ENCODE results near the gene RNPEPL1.

Gene RNPEPL1

GRCh38 chr2:240525802-240526201, 42.5 kb upstream of the RNPEPL1 start:
- intact Hi-C loops (cut with DNase I; ENCODE audit: low total_unique reads) = loop anchor here (10.0 kb wide), 1 partner anchor 179 kb away; no protein-coding TSS in a partner anchor
- Histone ChIP-seq H3K9me3 (peaks cover 0 to under 1% (median 0%) of the 10 kb centered on the region in 3 donors), H3K4me3 (no peak overlapping the region), H3K27ac (no peak overlapping the region), H3K4me1 (no peaks in the 10 kb centered on the region), H3K27me3 (peaks cover 0 to 3% of the 10 kb centered on the region in 2 donors), H3K36me3 (peaks cover 41 to 63% (median 51%) of the 10 kb centered on the region in 3 donors)
- no peak for TF ChIP-seq CTCF (IDR thresholded peaks at IDR 0.05)
- no peak for DNase-seq

GRCh38 chr2:240526521-240526920, 41.8 kb upstream of the RNPEPL1 start:
- Histone ChIP-seq H3K4me3 (no peak overlapping the region), H3K27me3 (no peaks in the 10 kb centered on the region), H3K27ac (no peak overlapping the region), H3K36me3 (peaks cover 41 to 68% (median 55%) of the 10 kb centered on the region in 3 donors), H3K9me3 (peaks cover 0 to 8% (median 0%) of the 10 kb centered on the region in 3 donors), H3K4me1 (no peaks in the 10 kb centered on the region)
- intact Hi-C loops (cut with DNase I; ENCODE audit: low total_unique reads) = loop anchor here (10.0 kb wide), 1 partner anchor 178 kb away; no protein-coding TSS in a partner anchor
- TF ChIP-seq CTCF (IDR thresholded peaks at IDR 0.05) = no peak
- no peak for DNase-seq

- no peak for TF ChIP-seq CTCF (IDR thresholded peaks at IDR 0.05)
- Histone ChIP-seq H3K27ac (no peak overlapping the region), H3K9me3 (peaks cover 0 to 15% (median 3%) of the 10 kb centered on the region in 3 donors), H3K36me3 (peaks cover 45 to 70% (median 54%) of the 10 kb centered on the region in 3 donors), H3K4me1 (no peaks in the 10 kb centered on the region), H3K27me3 (no peaks in the 10 kb centered on the region), H3K4me3 (no peak overlapping the region)
- no peak for DNase-seq
- intact Hi-C loops (cut with DNase I; ENCODE audit: low total_unique reads) = loop anchor here (10.0 kb wide), 1 partner anchor 178 kb away; no protein-coding TSS in a partner anchor
Observed at GRCh38 chr2:240527153-240527750, 41.0 kb upstream of the RNPEPL1 start.

GRCh38 chr2:240528406-240529040, 39.8 kb upstream of the RNPEPL1 start:
- TF ChIP-seq CTCF (IDR thresholded peaks at IDR 0.05) = no peak
- DNase-seq = no peak

GRCh38 chr2:240529344-240529999, 38.8 kb upstream of the RNPEPL1 start:
- H3K9me3 ChIP-seq = peaks cover 0 to 23% (median 4%) of the 10 kb centered on the region in 3 donors
- H3K27ac ChIP-seq = no peak overlapping the region
- peaks cover 36 to 51% (median 43%) of the 10 kb centered on the region in 3 donors for H3K36me3 ChIP-seq
- H3K4me3 ChIP-seq = no peak overlapping the region
- no peaks in the 10 kb centered on the region for H3K27me3 ChIP-seq
- no peaks in the 10 kb centered on the region for H3K4me1 ChIP-seq
- DNase-seq = no peak
- intact Hi-C loops (cut with DNase I; ENCODE audit: low total_unique reads) = loop anchor here (10.0 kb wide), 1 partner anchor 175 kb away; no protein-coding TSS in a partner anchor
- TF ChIP-seq CTCF (IDR thresholded peaks at IDR 0.05) = no peak

More at GRCh38 chr2:240528406-240529040, 39.8 kb upstream of the RNPEPL1 start:
- no peaks in the 10 kb centered on the region for H3K4me1 ChIP-seq
- no peaks in the 10 kb centered on the region for H3K27me3 ChIP-seq
- no peak overlapping the region for H3K4me3 ChIP-seq
- H3K27ac ChIP-seq = no peak overlapping the region
- H3K9me3 ChIP-seq = peaks cover 0 to 23% (median 4%) of the 10 kb centered on the region in 3 donors
- peaks cover 45 to 60% (median 47%) of the 10 kb centered on the region in 3 donors for H3K36me3 ChIP-seq
- intact Hi-C loops (cut with DNase I; ENCODE audit: low total_unique reads) = loop anchor here (10.0 kb wide), 1 partner anchor 176 kb away; no protein-coding TSS in a partner anchor
